ENCODE results near the gene GRIPAP1.

DNA sequence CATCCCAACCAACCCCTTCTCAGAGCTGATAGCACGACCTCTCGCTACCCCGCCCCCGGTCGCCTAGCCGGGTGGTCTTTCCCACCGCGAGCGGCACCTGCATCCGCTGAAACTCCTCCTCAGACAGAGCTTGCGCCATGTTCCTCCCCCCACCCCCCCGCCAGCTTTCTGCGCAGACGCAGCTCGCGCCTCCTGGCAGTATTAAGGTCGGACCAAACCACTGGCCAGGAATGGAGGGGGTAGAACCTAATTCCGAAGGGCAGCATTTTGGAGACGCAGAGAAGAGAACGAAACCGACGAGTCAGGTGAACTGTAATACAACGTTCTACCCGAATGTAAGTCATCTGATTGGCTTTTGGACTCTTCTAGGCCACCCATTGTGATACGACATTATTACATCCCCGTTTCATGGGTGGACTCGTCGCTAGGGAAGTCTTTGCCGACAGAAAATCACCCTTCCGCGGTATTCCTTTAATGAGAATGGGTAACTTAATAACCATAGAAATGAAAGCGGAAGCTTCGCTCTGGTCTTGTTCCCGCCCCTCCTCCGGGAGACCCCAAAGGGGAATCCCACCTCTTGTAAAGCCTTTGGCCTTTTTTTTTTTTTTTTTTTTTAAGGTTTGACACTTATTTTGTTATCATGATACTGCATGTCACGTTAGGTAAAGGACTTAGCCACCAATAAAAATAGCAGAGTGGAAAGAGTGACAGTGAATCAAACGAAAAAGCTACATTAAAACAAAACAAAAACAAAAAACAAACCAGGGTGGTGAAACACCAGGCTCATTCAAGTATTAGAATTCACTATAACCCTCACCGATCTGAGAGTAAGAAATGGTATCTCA lies at the start of gene GRIPAP1:
- TF ChIP-seq, protein P1, sequence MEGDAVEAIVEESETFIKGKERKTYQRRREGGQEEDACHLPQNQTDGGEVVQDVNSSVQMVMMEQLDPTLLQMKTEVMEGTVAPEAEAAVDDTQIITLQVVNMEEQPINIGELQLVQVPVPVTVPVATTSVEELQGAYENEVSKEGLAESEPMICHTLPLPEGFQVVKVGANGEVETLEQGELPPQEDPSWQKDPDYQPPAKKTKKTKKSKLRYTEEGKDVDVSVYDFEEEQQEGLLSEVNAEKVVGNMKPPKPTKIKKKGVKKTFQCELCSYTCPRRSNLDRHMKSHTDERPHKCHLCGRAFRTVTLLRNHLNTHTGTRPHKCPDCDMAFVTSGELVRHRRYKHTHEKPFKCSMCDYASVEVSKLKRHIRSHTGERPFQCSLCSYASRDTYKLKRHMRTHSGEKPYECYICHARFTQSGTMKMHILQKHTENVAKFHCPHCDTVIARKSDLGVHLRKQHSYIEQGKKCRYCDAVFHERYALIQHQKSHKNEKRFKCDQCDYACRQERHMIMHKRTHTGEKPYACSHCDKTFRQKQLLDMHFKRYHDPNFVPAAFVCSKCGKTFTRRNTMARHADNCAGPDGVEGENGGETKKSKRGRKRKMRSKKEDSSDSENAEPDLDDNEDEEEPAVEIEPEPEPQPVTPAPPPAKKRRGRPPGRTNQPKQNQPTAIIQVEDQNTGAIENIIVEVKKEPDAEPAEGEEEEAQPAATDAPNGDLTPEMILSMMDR (IDR thresholded peaks at IDR 0.05), result no peak
- TF ChIP-seq SIN3A (IDR thresholded peaks at IDR 0.05; ENCODE audit: borderline replicate concordance, insufficient read depth, low read depth, low read length) (no peak), TCF7L2 (IDR thresholded peaks at IDR 0.05; ENCODE audit: low read depth, low read length) (peak; percentile 76)
- TF ChIP-seq, protein P2, sequence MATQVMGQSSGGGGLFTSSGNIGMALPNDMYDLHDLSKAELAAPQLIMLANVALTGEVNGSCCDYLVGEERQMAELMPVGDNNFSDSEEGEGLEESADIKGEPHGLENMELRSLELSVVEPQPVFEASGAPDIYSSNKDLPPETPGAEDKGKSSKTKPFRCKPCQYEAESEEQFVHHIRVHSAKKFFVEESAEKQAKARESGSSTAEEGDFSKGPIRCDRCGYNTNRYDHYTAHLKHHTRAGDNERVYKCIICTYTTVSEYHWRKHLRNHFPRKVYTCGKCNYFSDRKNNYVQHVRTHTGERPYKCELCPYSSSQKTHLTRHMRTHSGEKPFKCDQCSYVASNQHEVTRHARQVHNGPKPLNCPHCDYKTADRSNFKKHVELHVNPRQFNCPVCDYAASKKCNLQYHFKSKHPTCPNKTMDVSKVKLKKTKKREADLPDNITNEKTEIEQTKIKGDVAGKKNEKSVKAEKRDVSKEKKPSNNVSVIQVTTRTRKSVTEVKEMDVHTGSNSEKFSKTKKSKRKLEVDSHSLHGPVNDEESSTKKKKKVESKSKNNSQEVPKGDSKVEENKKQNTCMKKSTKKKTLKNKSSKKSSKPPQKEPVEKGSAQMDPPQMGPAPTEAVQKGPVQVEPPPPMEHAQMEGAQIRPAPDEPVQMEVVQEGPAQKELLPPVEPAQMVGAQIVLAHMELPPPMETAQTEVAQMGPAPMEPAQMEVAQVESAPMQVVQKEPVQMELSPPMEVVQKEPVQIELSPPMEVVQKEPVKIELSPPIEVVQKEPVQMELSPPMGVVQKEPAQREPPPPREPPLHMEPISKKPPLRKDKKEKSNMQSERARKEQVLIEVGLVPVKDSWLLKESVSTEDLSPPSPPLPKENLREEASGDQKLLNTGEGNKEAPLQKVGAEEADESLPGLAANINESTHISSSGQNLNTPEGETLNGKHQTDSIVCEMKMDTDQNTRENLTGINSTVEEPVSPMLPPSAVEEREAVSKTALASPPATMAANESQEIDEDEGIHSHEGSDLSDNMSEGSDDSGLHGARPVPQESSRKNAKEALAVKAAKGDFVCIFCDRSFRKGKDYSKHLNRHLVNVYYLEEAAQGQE (IDR thresholded peaks at IDR 0.05; ENCODE audit: insufficient read depth in 1 of 2, low read depth in 2 of 2, low read length in 1 of 2), result no peak
